ENCODE measurements around the gene PEMT.

The PEMT gene

DNA sequence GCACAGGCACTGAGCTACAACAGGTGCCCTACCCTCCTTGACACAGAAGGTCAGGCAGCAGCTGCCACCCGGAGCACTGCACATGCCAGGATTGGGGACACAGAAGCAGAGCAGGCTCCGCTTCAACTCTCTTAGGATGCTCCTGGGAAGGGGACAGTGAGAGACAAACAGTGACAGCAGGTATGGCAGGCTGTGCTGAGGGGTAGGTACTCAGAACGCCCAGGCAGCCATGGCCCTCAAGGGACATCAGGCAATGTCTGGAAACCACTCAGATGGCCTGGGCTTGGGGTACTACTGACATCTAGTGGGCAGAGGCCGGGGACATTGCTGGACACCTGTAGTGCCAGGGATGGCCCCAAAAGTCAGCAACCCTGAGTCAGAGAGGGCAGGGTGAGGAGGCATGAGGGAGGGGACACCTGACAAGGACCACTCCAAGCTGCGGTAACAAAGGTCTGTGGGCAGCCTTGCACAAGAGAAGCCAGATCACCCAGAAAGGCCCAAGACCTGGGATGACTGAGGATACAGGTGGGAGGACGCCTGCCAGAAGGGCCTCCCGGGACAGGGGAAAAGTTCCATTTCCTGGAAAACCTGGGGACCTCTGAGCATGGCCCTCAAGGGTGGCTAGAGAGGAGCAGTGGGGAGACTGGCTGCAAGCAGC is 21.2 kb downstream of the PEMT start:
- DNase-seq, result peak; percentile 36

DNA sequence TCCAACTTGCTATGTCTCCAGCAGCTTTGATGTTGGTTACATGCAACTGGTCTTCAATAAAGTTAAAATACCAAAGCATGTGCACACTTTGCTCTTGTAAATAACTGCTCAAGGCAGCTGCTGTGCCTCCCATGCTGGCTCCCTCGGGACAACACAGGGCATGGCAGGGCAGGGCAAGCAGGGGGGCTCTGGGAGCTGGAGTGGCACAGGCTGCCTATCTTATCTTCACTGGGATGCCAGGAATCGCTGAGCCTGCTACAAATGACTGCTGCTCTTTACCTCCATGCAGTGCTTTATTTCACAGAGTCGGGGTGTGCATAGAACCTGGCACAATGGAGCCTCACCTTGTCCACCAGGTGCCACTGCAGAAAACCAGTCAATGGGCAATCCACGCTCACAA is 21.8 kb downstream of the PEMT start:
- DNase-seq, result no peak

DNA sequence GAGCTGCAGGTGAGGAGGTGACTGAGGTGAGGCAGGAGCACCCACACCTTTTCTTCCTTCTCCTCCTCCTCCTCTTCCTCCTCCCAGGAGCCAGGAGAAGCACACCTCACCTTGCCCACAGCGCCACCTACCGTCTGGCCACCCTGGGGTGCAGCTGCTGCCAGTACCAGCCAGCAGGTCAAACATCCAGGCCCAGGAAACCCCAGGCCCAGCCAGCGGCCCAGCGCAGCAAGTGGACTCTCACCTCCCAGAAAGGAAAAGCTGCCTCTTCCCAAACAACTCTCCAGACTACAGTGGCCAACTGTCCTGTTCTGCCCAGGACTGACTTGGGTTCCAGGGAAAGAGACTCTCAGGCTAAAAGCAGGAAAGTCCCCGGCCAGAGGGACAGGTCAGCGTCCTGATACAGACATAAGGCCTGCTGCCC is 22.7 kb downstream of the PEMT start:
- DNase-seq, result peak; percentile 44

DNA sequence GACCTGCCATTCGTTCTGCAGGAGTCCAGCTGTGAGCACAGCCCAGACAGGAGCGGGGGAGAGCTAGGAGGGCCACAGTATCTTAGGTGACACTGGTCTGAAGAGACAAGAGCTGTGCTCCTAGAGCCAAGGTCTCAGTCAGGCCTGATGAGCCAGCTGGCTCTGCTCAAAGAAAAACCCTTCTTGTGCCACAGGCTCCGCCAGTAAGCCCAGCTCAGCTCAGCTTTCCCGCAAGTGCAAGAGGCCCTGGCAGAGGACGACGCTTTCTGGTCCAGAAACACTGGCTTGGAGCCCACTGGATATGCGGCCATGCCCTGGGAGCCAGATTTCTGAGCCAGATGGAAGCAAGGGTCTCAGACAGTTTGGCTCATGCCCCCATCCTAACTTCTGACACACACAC is 23.9 kb downstream of the PEMT start:
- no peak for DNase-seq

DNA sequence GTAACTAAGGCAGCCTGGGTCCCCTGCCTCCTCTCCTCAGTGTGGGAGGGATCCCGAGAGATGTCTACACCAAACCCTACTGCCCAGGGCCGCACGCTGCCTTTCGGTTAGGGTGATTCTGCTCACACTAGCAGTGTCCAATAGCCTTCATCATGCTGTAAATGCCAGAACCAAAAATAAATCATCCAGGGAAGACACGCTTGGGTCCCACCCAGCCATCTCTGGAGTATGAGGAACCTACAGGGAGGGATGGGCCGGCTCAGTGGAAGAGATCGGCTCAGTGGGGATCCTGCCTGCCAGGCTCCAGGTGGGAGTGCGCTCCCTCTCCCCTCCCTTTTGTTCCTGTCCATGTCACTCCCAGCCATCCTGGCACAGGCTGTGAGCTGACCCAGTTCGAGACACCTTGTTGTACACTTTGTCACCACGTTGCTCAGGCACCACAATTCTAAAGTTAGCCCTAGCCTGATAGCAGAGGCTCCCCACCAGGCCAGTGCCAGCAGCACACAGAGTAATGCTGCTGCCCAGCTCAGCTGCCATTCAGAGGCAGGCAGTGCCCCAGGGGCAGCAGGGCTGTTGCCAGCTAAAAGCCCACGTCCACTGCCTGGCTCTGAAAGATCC is 24.5 kb downstream of the PEMT start:
- no peak for DNase-seq

DNA sequence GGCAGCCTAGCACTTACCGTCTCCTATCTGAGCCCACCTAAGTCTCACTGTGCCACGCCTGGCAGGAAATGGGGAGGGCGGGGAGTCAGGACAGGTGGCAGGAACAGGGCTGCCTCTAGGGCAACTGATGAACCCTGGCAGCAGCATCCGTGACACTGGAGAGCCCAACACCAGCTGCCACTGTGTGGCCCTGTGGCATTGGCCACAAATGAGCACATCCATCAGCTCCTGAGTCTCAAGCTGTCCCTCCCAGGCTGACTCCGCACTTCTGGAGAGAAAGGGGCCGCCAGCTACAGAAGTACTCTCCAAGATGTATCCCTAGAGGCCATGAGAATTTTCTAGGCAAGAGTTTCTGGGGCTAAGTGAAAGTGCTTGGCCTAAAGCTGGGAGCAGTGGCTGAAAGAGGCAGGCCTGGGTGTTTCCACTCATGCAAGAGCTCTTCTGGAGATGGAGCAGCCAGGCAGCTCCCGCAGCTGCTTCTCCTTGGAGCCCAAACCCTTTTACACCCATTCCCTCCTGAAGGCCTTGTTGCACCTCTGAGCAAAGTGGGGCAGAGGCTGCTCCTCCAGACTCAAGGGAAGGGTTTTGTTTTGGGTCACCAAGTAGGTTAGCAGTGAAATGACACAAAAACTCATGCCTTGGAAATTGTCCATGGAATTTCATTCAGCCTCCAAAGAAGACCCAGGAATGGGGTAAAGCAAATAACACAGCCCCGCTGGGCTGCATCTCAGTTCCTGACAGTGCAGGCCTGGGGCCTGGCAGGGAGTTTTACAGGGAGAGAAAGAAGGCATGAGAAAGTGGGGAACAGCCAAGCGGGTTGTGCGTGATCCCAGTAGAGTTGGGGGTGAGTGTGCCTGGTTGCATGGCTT is 25.8 kb downstream of the PEMT start:
- peak; percentile 42 for DNase-seq

DNA sequence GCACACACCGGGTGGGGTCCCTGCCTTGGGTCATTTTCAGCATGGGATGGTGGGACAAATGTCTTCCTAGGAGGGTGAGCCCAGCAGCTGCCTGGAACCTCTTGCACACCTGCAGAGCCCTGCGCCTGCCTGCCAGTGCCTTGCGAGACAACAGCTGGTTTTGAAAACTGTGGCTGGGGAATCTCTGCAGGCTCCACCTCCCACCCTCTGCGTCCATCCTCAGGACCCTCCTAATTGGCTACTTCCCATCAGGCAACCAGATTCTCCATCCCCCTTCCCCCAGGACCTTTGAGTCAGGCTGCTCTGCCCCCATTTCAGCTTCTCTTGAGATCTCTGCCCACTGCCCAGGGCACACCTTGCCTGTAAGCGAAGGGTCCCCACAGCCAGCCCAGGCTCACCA is 26.6 kb downstream of the PEMT start:
- no peak for DNase-seq

DNA sequence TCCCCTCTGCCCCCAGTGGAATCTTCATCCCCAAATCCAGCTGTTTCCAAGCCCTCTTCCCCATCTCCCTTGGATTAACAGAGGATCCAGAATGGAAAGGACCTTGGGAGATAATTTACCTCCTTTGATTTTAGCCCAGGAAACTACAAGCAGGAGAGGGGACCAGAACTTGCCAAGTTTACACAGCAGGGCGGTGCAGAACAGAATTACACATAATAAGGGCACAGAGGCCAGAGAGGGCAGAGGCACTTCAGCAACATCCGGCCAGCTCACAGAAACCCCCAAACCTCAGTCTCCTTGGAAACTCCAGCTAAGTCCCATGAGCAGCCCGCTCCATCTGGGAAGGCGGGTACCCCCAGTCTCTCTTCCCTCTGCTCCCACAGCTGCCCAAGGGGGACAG is 27.2 kb downstream of the PEMT start:
- DNase-seq, result no peak

DNA sequence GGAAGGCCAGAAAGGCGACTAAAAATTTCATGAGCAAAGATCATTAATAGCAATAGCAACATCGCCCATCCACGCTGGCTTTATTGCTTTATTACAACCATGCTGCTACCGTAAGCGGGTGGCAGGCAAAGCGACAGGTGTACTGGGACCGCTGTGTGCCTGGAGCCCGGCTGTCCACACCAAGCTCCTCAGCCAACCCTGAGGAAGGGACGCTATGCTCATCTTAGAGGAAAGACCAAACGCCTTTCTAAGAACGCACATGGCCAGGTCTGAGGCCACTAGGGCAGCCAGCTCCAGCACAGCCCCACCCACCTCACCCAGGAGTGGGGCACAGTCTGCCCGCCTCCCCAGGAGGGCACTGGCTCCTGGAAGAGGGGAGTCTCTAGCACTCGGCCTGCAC is 28.0 kb downstream of the PEMT start:
- no peak for DNase-seq

DNA sequence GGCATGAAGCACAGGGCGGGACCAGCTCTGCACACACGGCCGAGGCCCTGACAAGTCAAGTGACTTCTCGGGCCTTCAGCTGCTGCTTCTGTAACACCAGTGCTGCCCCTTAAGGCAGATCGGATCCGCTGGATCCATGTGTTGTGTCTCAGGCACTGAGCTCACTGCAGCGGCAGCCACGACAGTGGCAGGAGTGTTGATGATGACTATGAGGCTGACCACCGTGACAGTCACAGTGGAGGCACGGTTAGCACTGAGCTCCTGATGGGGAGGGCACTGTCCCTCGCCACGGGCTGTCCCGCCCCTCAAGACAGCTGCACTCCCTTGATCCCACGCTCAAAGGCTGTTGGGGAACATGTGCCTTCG is 29.4 kb downstream of the PEMT start:
- DNase-seq, result no peak

DNA sequence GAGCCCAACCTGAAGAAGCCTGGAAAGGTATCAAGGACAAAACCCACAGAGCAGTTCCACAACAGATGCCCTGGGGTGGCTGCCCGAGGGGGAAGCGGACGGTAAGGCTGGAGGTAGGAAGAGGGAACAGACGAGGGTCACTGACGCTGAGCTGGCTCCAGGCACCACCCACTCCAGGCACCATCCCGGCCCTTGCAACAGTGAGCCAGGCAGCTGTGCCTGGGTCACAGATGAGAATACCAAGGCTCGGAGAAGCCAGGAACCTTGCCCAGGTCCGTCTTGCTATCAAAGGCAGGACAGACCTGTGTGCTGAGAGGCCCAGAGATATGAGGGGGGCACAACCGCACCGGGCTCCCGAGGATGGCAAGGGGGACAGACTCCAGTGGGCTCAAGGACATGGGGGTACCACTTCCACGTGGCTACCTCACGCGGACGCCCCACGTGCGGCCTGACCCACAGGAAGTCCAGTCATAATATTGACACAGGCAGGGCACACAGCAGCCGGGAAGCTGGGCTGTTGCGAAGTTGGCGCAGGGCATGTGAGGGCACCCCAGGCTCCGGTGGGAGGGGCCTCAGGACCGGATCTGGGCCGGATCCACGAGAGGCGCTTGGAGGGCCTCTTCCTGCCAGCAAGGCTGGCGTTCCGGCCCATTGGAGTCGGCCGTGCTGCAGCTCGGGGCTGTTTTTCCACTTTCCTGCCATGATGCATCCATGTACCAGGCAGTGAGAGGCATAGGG is 29.9 kb downstream of the PEMT start:
- no peak for DNase-seq

DNA sequence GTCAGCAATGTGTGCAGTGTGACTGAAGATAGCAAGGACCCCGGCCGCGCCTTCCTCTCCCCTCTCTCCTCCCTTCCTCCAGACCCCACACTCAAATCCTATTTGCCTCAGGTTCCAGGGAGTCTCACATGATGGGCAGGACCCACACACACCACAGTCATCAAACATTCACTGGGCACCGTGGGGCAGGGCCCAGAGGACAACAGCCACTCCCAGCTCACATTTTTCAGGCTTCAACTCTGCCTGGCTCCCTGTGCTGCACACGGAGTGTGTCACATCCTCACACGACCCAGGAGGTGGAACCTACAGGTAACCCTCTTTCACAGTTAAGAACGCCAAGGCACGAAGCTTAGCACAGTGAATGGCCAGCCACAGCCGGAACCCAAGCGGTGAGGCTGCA is 30.5 kb downstream of the PEMT start:
- no peak for DNase-seq

DNA sequence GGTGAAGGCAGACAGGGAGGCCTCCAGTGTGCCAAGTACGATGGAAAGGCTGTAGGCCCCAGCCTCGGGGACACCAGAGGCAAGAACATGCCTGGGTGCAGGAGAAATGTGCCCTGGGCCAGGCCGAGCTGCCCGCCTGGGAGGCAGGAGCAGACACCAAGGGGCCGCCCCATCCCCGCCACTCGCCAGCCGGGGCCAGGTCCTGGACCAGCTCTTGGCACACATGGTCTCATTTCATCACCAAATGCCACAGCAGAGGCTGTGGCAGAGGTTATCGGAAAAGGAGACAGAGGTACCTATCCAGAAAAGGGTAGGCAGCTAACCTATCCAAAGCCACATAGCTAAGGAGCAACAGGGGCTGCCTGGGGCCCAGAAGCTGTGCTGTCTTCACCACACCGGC is 31.3 kb downstream of the PEMT start:
- no peak for DNase-seq

DNA sequence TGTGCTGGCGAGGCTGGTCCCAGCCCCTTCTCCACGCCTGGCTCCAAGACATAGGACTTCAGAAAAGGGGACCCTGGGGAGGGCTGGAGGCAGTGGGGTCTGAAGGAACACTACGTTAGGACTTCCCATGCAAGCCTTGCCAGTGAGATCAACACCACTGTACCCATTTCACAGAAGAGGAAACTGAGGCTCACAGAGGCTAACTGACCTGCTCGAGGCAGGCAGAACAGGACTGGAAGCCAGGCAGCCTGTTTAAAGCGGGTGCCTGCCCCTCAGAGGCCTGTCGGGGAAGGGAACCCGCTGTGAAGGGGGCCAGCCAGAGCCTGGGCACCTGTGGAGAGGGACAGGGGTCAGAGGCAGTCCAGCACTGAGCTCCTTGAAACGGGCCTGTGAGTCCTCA is 32.3 kb downstream of the PEMT start:
- DNase-seq, result no peak

DNA sequence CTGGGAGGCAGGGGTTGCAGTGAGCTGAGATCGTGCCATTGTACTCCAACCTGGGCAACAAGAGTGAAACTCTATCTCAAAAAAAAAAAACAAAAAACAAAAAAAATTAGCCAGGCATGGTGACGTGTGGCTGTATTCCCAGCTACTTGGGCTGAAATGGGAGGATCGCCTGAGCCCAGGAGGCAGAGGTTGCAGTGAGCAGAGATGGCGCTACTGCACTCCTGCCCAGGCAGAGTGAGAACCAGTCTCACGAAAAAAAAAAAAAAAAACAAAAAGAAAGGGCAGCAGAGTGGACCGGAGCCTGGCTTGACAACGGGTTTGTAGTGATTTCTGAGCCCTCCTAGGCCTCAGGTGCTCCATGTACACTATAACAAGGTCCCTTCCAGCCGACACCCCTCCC is 33.1 kb downstream of the PEMT start:
- no peak for DNase-seq

DNA sequence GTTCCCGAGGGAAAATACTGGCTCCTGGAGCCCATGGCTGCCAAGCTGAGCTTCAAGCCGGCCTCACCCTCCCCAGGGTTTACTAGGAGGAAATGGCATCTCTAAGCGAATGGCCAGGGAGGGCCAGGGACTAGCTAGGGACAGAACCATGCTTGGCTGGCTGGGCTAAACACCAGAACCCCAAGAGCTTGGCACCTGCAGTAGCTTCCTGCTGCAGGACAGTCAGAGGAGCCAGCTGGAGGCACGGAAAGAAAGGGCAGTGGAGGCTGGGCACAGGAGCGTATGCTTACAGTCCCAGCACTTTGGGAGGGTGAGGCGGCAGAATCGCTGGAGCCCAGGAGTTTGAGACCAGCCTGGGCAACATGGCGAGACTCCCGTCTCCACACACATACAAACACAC is 33.7 kb downstream of the PEMT start:
- DNase-seq, result no peak

DNA sequence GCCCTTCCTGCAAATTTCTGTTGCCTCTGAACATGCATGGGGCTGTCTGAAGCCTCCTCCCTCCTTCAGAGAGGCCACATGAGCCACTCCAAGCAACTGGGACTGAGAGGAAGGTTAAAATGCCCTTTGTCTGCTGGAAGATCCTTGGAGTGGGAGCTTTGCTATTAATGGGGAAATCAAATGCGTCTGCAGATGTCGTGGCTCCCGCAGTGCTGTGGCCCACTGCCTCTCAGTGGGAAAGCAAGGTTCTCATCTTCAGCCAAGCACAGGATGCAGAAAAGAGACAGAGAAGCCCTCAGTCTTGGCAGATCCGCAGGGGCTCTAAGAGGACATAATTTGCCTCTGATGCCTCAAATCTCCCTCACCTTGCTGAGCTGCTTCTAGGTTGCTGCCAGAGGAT is 34.8 kb downstream of the PEMT start:
- DNase-seq, result no peak

DNA sequence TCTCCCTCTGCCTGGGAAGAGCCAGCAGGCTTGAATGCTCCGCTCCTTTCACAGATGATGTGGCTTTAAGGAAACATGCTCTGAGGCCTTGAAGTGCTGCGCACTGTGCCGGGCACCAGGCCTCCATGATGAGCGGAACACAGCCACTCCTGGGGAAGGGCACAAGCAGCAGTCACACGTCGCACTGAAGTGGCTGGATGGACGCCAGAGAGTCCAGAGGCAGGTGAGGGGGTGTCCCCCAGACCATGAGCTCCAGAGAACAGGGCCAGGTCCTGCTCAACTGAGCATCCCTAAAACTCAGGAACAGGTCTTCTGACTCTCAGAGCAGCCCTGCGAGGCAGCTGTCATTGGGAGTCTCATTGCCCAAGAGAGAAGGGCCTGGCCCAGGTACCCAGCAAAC is 35.6 kb downstream of the PEMT start:
- DNase-seq, result no peak

DNA sequence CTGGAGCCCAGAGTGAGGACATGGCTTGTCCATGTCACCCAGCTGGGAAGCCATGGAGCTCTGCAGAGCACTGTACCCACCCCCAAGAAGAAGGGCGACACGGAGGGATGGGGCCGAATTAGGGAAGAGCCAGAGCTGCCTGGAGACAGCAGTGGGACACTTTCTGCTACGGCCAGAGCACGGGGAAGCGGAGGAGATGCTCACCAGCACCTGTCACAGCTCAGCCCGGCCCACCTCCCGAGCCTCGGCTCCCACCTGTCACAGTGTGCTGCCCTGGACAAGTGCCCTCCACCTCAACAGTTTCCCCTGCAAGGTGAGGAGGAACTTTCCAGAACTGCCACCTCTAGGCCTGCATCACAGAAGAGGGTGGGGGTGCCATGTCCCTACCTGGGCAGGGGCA is 36.4 kb downstream of the PEMT start:
- no peak for DNase-seq

DNA sequence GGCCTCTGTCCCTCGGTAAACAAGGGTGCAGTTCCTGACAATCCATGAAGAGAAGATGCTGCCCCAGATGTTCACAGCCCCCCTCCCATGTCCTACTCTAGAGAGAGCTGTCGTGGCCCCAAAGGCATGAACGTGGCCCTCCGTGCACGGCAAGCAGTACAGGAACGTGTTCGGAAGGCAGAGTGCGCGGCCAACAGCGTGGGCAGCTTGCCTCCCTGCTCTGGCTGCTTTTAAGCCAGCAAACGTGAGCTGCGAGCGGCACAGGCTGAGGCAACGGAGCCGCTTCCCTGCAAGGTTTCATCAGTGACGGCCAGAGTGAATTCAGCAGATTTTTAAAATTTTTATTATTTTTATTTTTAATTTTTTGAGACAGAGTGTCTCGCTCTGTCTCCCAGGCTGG is 37.2 kb downstream of the PEMT start:
- no peak for DNase-seq

DNA sequence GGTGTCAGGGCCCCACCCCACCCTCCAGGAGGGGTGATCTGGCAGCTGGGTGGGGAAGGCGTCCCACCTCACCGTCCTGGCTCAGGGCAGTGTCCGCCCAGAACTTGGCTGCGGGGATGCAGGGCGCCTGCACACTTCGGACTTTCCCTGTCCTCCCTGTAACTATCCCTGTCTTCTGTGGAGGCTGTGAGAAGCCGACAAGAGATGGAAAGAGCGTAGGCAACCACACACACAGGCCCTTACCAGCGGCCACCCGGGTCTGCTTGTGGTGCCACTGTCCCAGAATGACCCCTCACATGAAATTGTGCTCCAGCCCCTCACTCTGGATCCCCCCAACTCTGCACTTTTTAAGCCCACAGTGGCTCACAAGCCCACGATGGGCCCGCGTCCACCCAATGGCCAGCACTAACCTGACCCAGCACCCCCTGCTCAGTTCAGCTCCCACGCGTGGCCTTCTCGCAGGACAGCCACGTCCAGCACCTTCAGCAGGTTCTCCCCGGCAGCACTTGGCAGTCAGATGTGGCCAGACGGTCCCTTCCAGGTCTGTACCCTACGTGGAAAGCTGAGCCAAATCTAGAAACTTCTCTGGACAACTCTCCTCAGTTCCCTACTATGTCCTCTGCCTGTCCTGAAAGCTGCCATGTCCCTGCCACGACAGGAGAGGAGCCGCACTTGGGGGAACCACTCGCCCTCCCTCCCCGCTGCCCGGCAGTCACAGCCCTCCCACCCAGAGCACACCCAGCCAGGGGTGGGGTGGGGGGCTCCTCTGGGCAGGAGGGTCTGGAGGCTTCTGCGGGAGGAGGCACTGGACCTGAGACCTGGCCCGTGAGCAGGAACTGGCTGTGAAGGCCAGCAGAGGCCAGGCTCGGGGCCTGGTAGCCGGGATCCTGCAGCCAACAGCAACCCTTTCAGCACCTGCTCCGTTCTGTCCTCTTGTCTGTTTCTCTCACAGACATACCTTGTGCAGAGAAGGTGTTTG is 38.0 kb downstream of the PEMT start:
- DNase-seq, result no peak
